HCT116 (cell line): ENCODE measurements around the gene LGALS12. TPM values are rescaled to one million over a fixed set of nuclear protein-coding genes. Genes with fewer than 3 reads are reported as not detected.
A peak's percentile ranks its signal among the peaks of the same experiment; 100 is the strongest.

Experiments used
- ATAC-seq: fragments of 200-7000 bp; cut with Tn5 transposase; 2 replicates; pipeline ENCODE4 v1.9.1; 2020; ENCODE audit warnings: mild to moderate bottlenecking, moderate library complexity
- BruUV-seq: library from RNA; stranded (reverse); fragments of 400-500 nt; replicated peaks from 2 replicates; lab custom pipeline; 2021; lab: Mats Ljungman, UMichigan
- CTCF ChIA-PET: fragments of 300-600 bp; sonication (Branson Sonifier 250); formaldehyde crosslinking; loops from one replicate; lab custom pipeline; 2021; ENCODE audit warnings: antibody characterized with exemption; lab: Charles Lee
- POLR2A ChIA-PET: fragments of 300-600, 350-600 bp; sonication (Branson Sonifier 250); formaldehyde crosslinking; loops from one replicate; lab custom pipeline; 2021; ENCODE audit warnings: antibody characterized with exemption; lab: Charles Lee
- RAD21 ChIA-PET, 2 experiments: fragments of 300-600 bp; sonication (Branson Sonifier 250); formaldehyde crosslinking; loops; one replicate each; lab custom pipeline; 2023; ENCODE audit warnings: low total read pairs in 2 of 2; ENCODE audit not compliant: uncharacterized antibody in 2 of 2, unreplicated experiment in 2 of 2, low non-redundant PET in 1 of 2; lab: Charles Lee
- DNase-seq: peaks from one replicate; pipeline ENCODE4 v3.0.0-alpha.2; 2010; ENCODE audit warnings: low read depth, low spot score
- H2AFZ ChIP-seq: fragments of 200-600 bp; shearing (Covaris generic), sonication (generic); 2 replicates; pipeline ENCODE4 v1.6.1; 2017; ENCODE audit warnings: low read depth, mixed run types, mixed read lengths, antibody characterized with exemption, low read length; ENCODE audit not compliant: poor library complexity, severe bottlenecking
- H3K27ac ChIP-seq: 2 replicates; pipeline ENCODE4 v1.5.1; 2012; ENCODE audit warnings: low read depth, low read length
- H3K27me3 ChIP-seq: fragments of 200-600 bp; sonication (generic); 2 replicates; pipeline ENCODE4 v1.6.1; 2016; ENCODE audit warnings: mixed run types, low read length, mixed read lengths; ENCODE audit not compliant: insufficient read depth
- H3K36me3 ChIP-seq, 2 experiments: fragments of 200-500 bp in 1 of 2; fragments of 200-600 bp in 1 of 2; sonication (Bioruptor generic) in 1 of 2; sonication (generic) in 1 of 2; 2 replicates each; pipeline versions ENCODE4 v1.5.1 to v1.6.1; 2014 to 2016; ENCODE audit warnings: low read length in 2 of 2, inconsistent platforms in 1 of 2, mixed read lengths in 1 of 2, mixed run types in 1 of 2; ENCODE audit not compliant: insufficient read depth in 2 of 2, control insufficient read depth in 1 of 2
- H3K4me1 ChIP-seq, 2 experiments: fragments of 200-600 bp in 1 of 2; sonication (generic) in 1 of 2; 2 replicates each; pipeline versions ENCODE4 v1.5.1 to v1.6.1; 2012 to 2017; ENCODE audit warnings: low read length in 2 of 2, inconsistent platforms in 1 of 2, mild to moderate bottlenecking in 1 of 2, mixed read lengths in 1 of 2, mixed run types in 1 of 2, moderate library complexity in 1 of 2; ENCODE audit not compliant: insufficient read depth in 2 of 2, control insufficient read depth in 1 of 2
- H3K4me2 ChIP-seq: fragments of 200-600 bp; sonication (generic); 2 replicates; pipeline ENCODE4 v1.6.1; 2017; ENCODE audit warnings: mixed run types, low read length, mixed read lengths
- H3K4me3 ChIP-seq, 2 experiments: fragments of 200-600 bp in 1 of 2; sonication (generic) in 1 of 2; replicated peaks in 1 of 2; 2 replicates each; pipeline ENCODE4 v1.5.1; 2011 to 2016; ENCODE audit warnings: low read length in 2 of 2, control low read depth in 1 of 2, low read depth in 1 of 2, mild to moderate bottlenecking in 1 of 2, mixed read lengths in 1 of 2, mixed run types in 1 of 2
- H3K79me2 ChIP-seq: fragments of 200-600 bp; sonication (generic); 2 replicates; pipeline ENCODE4 v1.6.1; 2017; ENCODE audit warnings: mild to moderate bottlenecking, mixed run types, low read length, moderate library complexity, mixed read lengths; ENCODE audit not compliant: insufficient read depth
- H3K9ac ChIP-seq: fragments of 200-600 bp; sonication (generic); 2 replicates; pipeline ENCODE4 v1.6.1; 2016; ENCODE audit warnings: low read length, mixed read lengths
- H3K9me2 ChIP-seq: fragments of 200-600 bp; sonication (generic), shearing (Covaris generic); 2 replicates; pipeline ENCODE4 v1.6.1; 2017; ENCODE audit warnings: mixed run types, mild to moderate bottlenecking, moderate library complexity; ENCODE audit not compliant: insufficient read depth
- H3K9me3 ChIP-seq, 2 experiments: fragments of 200-500 bp in 1 of 2; fragments of 200-600 bp in 1 of 2; sonication (Bioruptor generic) in 1 of 2; sonication (generic) in 1 of 2; 2 replicates each; pipeline ENCODE4 v1.6.1; 2014 to 2017; ENCODE audit warnings: low read length in 2 of 2, mixed read lengths in 2 of 2, inconsistent platforms in 1 of 2, low read depth in 1 of 2, mild to moderate bottlenecking in 1 of 2, mixed run types in 1 of 2, moderate library complexity in 1 of 2; ENCODE audit not compliant: control insufficient read depth in 1 of 2, insufficient read depth in 1 of 2
- H4K20me1 ChIP-seq: fragments of 200-600 bp; sonication (generic), shearing (Covaris generic); 2 replicates; pipeline ENCODE4 v1.6.1; 2017; ENCODE audit warnings: mixed run types, mild to moderate bottlenecking, moderate library complexity; ENCODE audit not compliant: insufficient read depth
- CEBPB ChIP-seq: IDR thresholded peaks from 2 replicates; pipeline ENCODE4 v1.6.1; 2012; ENCODE audit warnings: low read depth
- ELF1 ChIP-seq: IDR thresholded peaks from 2 replicates; pipeline ENCODE4 v1.6.1; 2012; ENCODE audit warnings: low read depth, borderline replicate concordance
- intact Hi-C: fragments of 100-400 bp; cut with micrococcal nuclease; formaldehyde crosslinking; loops from 2 replicates; pipeline ENCODE4 v1.10.0; 2022
- total RNA-seq: library from RNA; stranded (reverse); gene quantifications from one replicate; pipeline ENCODE4 v1.2.1, GENCODE V29; 2021; ENCODE audit not compliant: unreplicated experiment
- TF ChIP-seq, protein P1 (sequence below): IDR thresholded peaks from 2 replicates; pipeline ENCODE4 v1.6.1; 2012
- TF ChIP-seq, protein P2 (sequence below): IDR thresholded peaks from 2 replicates; pipeline ENCODE4 v1.6.1; 2012; ENCODE audit warnings: low read depth

LGALS12 gene
- total RNA-seq, 1 experiment from 2014 or later: not detected

DNA sequence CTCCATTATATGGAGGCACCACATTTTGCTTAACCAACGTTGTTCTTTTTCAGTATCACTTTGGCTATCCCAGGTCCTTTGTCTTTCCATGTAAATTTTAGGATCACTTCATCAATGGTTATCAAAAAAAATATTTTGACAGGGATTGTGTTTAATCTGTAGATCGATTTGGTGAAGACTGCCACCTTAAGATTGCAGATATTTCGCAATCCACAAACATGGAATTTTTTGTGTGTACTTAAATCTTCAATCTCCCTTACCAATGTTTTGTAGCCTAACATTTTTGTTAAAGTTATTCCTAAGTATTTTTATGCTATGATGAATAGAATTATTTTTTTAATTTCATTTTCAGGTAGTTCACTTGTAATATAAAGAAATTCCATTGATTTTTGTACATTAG is 33.5 kb upstream of the LGALS12 start:
- no peaks in the 10 kb centered on the region for H3K79me2 ChIP-seq
- peak; percentile 44 for TF ChIP-seq CEBPB
- TF ChIP-seq, protein P1, sequence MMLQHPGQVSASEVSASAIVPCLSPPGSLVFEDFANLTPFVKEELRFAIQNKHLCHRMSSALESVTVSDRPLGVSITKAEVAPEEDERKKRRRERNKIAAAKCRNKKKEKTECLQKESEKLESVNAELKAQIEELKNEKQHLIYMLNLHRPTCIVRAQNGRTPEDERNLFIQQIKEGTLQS: no peak
- TF ChIP-seq, protein P2, sequence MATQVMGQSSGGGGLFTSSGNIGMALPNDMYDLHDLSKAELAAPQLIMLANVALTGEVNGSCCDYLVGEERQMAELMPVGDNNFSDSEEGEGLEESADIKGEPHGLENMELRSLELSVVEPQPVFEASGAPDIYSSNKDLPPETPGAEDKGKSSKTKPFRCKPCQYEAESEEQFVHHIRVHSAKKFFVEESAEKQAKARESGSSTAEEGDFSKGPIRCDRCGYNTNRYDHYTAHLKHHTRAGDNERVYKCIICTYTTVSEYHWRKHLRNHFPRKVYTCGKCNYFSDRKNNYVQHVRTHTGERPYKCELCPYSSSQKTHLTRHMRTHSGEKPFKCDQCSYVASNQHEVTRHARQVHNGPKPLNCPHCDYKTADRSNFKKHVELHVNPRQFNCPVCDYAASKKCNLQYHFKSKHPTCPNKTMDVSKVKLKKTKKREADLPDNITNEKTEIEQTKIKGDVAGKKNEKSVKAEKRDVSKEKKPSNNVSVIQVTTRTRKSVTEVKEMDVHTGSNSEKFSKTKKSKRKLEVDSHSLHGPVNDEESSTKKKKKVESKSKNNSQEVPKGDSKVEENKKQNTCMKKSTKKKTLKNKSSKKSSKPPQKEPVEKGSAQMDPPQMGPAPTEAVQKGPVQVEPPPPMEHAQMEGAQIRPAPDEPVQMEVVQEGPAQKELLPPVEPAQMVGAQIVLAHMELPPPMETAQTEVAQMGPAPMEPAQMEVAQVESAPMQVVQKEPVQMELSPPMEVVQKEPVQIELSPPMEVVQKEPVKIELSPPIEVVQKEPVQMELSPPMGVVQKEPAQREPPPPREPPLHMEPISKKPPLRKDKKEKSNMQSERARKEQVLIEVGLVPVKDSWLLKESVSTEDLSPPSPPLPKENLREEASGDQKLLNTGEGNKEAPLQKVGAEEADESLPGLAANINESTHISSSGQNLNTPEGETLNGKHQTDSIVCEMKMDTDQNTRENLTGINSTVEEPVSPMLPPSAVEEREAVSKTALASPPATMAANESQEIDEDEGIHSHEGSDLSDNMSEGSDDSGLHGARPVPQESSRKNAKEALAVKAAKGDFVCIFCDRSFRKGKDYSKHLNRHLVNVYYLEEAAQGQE: no peak
- no peak for TF ChIP-seq ELF1
- TF ChIP-seq, all 23 proteins: peak for 1
- BruUV-seq: no TSS peak
- Histone ChIP-seq H3K36me3 (no peaks in the 10 kb centered on the region), H3K4me1 (no peaks in the 10 kb centered on the region), H3K27me3 (no peaks in the 10 kb centered on the region), H3K4me2 (no peak overlapping the region), H3K9me2 (no peaks in the 10 kb centered on the region), H4K20me1 (no peaks in the 10 kb centered on the region), H3K4me3 (no peak overlapping the region), H3K9me3 (peaks cover 0 to 7% of the 10 kb centered on the region in 2 experiments; a peak in 1 of 4 replicates), H3K9ac (no peak overlapping the region), H2AFZ (no peak overlapping the region), H3K27ac (no peak overlapping the region)
- intact Hi-C loops: loop anchor here (10.0 kb wide), 1 partner anchor 362 kb away; the partner anchor contains the start of gene MARK2
- no peak for DNase-seq
- ChIA-PET CTCF (no interaction called here), RAD21 (no interaction called here), POLR2A (no interaction called here)
- ATAC-seq: no peak

DNA sequence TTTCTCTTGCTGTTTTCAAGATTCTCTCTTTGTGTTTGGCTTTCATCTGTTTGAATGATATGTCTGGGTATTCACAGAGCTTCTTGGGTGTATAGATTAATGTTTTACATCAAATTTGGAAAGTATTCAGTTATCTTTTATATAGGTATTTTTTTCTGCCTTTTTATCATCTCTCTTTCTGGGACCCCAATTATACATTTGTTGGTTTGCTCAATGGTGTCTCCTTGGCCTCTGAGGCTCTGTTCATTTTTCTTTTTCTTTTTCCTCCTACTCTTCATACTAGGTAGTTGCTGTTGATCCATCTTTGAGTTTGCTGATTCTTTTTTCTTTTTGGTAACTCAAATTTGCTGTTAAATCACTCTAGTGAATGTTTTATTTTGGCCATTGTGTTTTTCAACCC is 29.3 kb upstream of the LGALS12 start:
- peaks cover 0 to 6% of the 10 kb centered on the region in 2 experiments; a peak in 2 of 4 replicates for H3K4me1 ChIP-seq
- ATAC-seq (no peak), DNase-seq (no peak)
- ChIA-PET POLR2A (no interaction called here), CTCF (no interaction called here), RAD21 (no interaction called here)
- no peak overlapping the region for H2AFZ ChIP-seq
- no peaks in the 10 kb centered on the region for H3K27me3 ChIP-seq
- no peak overlapping the region for H3K9ac ChIP-seq
- H3K4me3 ChIP-seq: no peak overlapping the region
- intact Hi-C loops: loop anchor here (5.0 to 10.0 kb wide), 2 partner anchors 261 to 358 kb away; partner anchors contain the start of gene MARK2
- no peaks in the 10 kb centered on the region for H3K79me2 ChIP-seq
- H4K20me1 ChIP-seq: no peaks in the 10 kb centered on the region
- H3K9me2 ChIP-seq: no peaks in the 10 kb centered on the region
- no TSS peak for BruUV-seq
- no peaks in the 10 kb centered on the region for H3K36me3 ChIP-seq
- H3K4me2 ChIP-seq: no peak overlapping the region
- peaks cover 0 to 7% of the 10 kb centered on the region in 2 experiments; a peak in 1 of 4 replicates for H3K9me3 ChIP-seq
- no peak overlapping the region for H3K27ac ChIP-seq
- TF ChIP-seq, protein P2: no peak
